ENCODE data around the gene CEP128. TPM values are rescaled to one million over a fixed set of nuclear protein-coding genes. Genes with fewer than 3 reads are reported as not detected.
A peak's percentile ranks its signal among the peaks of the same experiment; 100 is the strongest.

The CEP128 gene
- total RNA-seq, 1 experiment from 2014 or later = 29.3 TPM

- BruUV-seq (replicated peaks) = no TSS peak
- intact Hi-C loops (cut with micrococcal nuclease; ENCODE audit: unreplicated experiment) = no loop called here
- H3K4me3 ChIP-seq = no peak overlapping the region
- H3K9me3 ChIP-seq (ENCODE audit: insufficient read depth, low read depth) = no peaks in the 10 kb centered on the region
- POLR2A ChIA-PET (ENCODE audit: unreplicated experiment) = no interaction called here
- no peaks in the 10 kb centered on the region for H4K20me1 ChIP-seq (ENCODE audit: insufficient read depth)
- no peaks in the 10 kb centered on the region for H3K27me3 ChIP-seq (ENCODE audit: insufficient read depth, low read depth)
- DNase-seq = no peak
- H3K27ac ChIP-seq = no peak overlapping the region
- CTCF ChIA-PET = no interaction called here
- no peak overlapping the region for H2AFZ ChIP-seq
- H3K9me2 ChIP-seq (ENCODE audit: insufficient read depth) = no peaks in the 10 kb centered on the region
- H3K4me2 ChIP-seq = no peak overlapping the region
- no peaks in the 10 kb centered on the region for H3F3A ChIP-seq (ENCODE audit: insufficient read depth, low read depth)
- H3K79me2 ChIP-seq (ENCODE audit: low read depth) = no peaks in the 10 kb centered on the region
- no peaks in the 10 kb centered on the region for H3K36me3 ChIP-seq (ENCODE audit: low read depth)
- no peaks in the 10 kb centered on the region for H3K4me1 ChIP-seq (replicated peaks; ENCODE audit: insufficient read depth)
- no peak for TF ChIP-seq EZH2 (IDR thresholded peaks at IDR 0.05; ENCODE audit: low read depth)
- no peak for TF ChIP-seq CTCF (conservative IDR thresholded peaks at IDR 0.05)
Measured at GRCh38 chr14:80977221-80977620, 35.7 kb upstream of the CEP128 start.

GRCh38 chr14:80974679-80975078, 33.1 kb upstream of the CEP128 start:
- Histone ChIP-seq H3K4me2 (no peak overlapping the region), H3F3A (ENCODE audit: insufficient read depth, low read depth) (no peaks in the 10 kb centered on the region), H3K36me3 (ENCODE audit: low read depth) (no peaks in the 10 kb centered on the region), H4K20me1 (ENCODE audit: insufficient read depth) (no peaks in the 10 kb centered on the region), H3K9me3 (ENCODE audit: insufficient read depth, low read depth) (no peaks in the 10 kb centered on the region), H3K4me3 (no peak overlapping the region), H3K4me1 (replicated peaks; ENCODE audit: insufficient read depth) (no peaks in the 10 kb centered on the region), H3K27me3 (ENCODE audit: insufficient read depth, low read depth) (no peaks in the 10 kb centered on the region), H3K9me2 (ENCODE audit: insufficient read depth) (no peaks in the 10 kb centered on the region), H2AFZ (no peak overlapping the region), H3K27ac (no peak overlapping the region), H3K79me2 (ENCODE audit: low read depth) (no peaks in the 10 kb centered on the region)
- CTCF ChIA-PET = interaction anchor here (1.3 kb wide), 1 partner anchor 195 kb away, joined by 3 read pairs; no protein-coding TSS in a partner anchor
- no peak for DNase-seq
- TF ChIP-seq EZH2 (IDR thresholded peaks at IDR 0.05; ENCODE audit: low read depth) (no peak), CTCF (conservative IDR thresholded peaks at IDR 0.05) (no peak)
- POLR2A ChIA-PET (ENCODE audit: unreplicated experiment) = interaction anchor here (0.7 kb wide), 1 partner anchor 13 kb away, joined by 3 read pairs; no protein-coding TSS in a partner anchor
- no TSS peak for BruUV-seq (replicated peaks)
- intact Hi-C loops (cut with micrococcal nuclease; ENCODE audit: unreplicated experiment) = no loop called here

GRCh38 chr14:80973931-80974641, 32.5 kb upstream of the CEP128 start:
- BruUV-seq (replicated peaks) = no TSS peak
- H3K4me2 ChIP-seq = no peak overlapping the region
- ChIA-PET POLR2A (ENCODE audit: unreplicated experiment) (interaction anchor here (0.7 kb wide), 1 partner anchor 13 kb away, joined by 3 read pairs; no protein-coding TSS in a partner anchor), CTCF (interaction anchor here (0.6 to 1.3 kb wide), 3 partner anchors 13 to 196 kb away, joined by 3 to 5 read pairs (median 3); no protein-coding TSS in a partner anchor)
- peak in 1 of 2 experiments; percentile 53 for DNase-seq
- no peaks in the 10 kb centered on the region for H3K79me2 ChIP-seq (ENCODE audit: low read depth)
- no peaks in the 10 kb centered on the region for H3F3A ChIP-seq (ENCODE audit: insufficient read depth, low read depth)
- no peaks in the 10 kb centered on the region for H3K9me3 ChIP-seq (ENCODE audit: insufficient read depth, low read depth)
- intact Hi-C loops (cut with micrococcal nuclease; ENCODE audit: unreplicated experiment) = no loop called here
- H3K27me3 ChIP-seq (ENCODE audit: insufficient read depth, low read depth) = no peaks in the 10 kb centered on the region
- H3K27ac ChIP-seq = no peak overlapping the region
- no peak overlapping the region for H2AFZ ChIP-seq
- H3K36me3 ChIP-seq (ENCODE audit: low read depth) = no peaks in the 10 kb centered on the region
- no peaks in the 10 kb centered on the region for H3K4me1 ChIP-seq (replicated peaks; ENCODE audit: insufficient read depth)
- H3K4me3 ChIP-seq = no peak overlapping the region
- no peaks in the 10 kb centered on the region for H4K20me1 ChIP-seq (ENCODE audit: insufficient read depth)
- H3K9me2 ChIP-seq (ENCODE audit: insufficient read depth) = no peaks in the 10 kb centered on the region
- TF ChIP-seq CTCF (conservative IDR thresholded peaks at IDR 0.05) (no peak), EZH2 (IDR thresholded peaks at IDR 0.05; ENCODE audit: low read depth) (no peak)

All from PC-9 (cell line).